Stimulated activated CD4-positive, alpha-beta T cell treated with anti-CD3 and anti-CD28 coated beads, TNF-alpha, amount 100 ng/mL, for 1 hour (primary cell): ENCODE results near the gene ELMOD3.
"Not testable (repeated sequence)": the region's sequence is repeated elsewhere in the genome, so short reads cannot be mapped to it uniquely, and the experiment has no call there.

ENCODE experiments used
- DNase-seq, 3 donors: peaks; one replicate each; pipeline ENCODE4 v3.0.0-alpha.2; 2020; ENCODE audit warnings: low read depth in 3 of 3, low spot score in 1 of 3

ELMOD3 gene

GRCh38 chr2:85400541-85401463 is 46.2 kb downstream of the ELMOD3 start:
- DNase-seq = no peak

GRCh38 chr2:85401464-85401805 is 46.9 kb downstream of the ELMOD3 start:
- no peak for DNase-seq

GRCh38 chr2:85401844-85402243 is 47.3 kb downstream of the ELMOD3 start:
- DNase-seq = no peak

- peak in 2 of 3 donors; percentile 37 to 51 for DNase-seq
These were observed 50.9 kb downstream of the ELMOD3 start for GRCh38 chr2:85405201-85406059.

GRCh38 chr2:85409845-85410583 is 55.4 kb downstream of the ELMOD3 start, which contains the start of gene CAPG:
TSS of gene CAPG (minus strand) at chr2:85410366. CDS start at chr2:85402145, 8,221 bp downstream.
- no peak for DNase-seq

- DNase-seq = no peak
These were observed 56.2 kb downstream of the ELMOD3 start for GRCh38 chr2:85410584-85411404.

GRCh38 chr2:85411405-85411748 is 56.8 kb downstream of the ELMOD3 start:
- DNase-seq = no peak

GRCh38 chr2:85413592-85414420 is 59.2 kb downstream of the ELMOD3 start:
- DNase-seq = peak in 1 of 3 donors; percentile 32

GRCh38 chr2:85414421-85414759 is 59.8 kb downstream of the ELMOD3 start:
- not testable (repeated sequence) for DNase-seq

GRCh38 chr2:85414761-85415553 is 60.4 kb downstream of the ELMOD3 start:
- no peak for DNase-seq

GRCh38 chr2:85415980-85416650 is 61.5 kb downstream of the ELMOD3 start:
- no peak for DNase-seq

GRCh38 chr2:85418132-85419008 is 63.8 kb downstream of the ELMOD3 start, which contains the start of gene SH2D6:
TSS of gene SH2D6 (plus strand) at chr2:85418714. CDS start at chr2:85429466, 10,752 bp downstream.
- peak; percentile 52 to 80 (median 54) for DNase-seq

- DNase-seq = no peak
These were observed 64.6 kb downstream of the ELMOD3 start for GRCh38 chr2:85419009-85419675.

GRCh38 chr2:85420536-85421259 is 66.1 kb downstream of the ELMOD3 start:
- peak; percentile 74 to 96 (median 82) for DNase-seq

- no peak for DNase-seq
These were observed 66.9 kb downstream of the ELMOD3 start for GRCh38 chr2:85421260-85422071.
